Upper lobe of left lung (tissue), 4 donors: Measurements from ENCODE around the gene AGK.

Experiments used
- POLR2A ChIP-seq, 4 donors: fragments of 450-650 bp; IDR thresholded peaks; one replicate each; pipeline ENCODE4 v1.5.1; 2016 to 2017; ENCODE audit warnings: antibody characterized with exemption in 4 of 4, mild to moderate bottlenecking in 2 of 4
- TF ChIP-seq, protein P1 (sequence below), 6 experiments: fragments of 450-650 bp in 4 of 6; fragments of 200-600 bp in 2 of 6; sonication (generic) in 2 of 6; IDR thresholded peaks; one replicate each; pipeline ENCODE4 v1.5.1; 2016 to 2019; ENCODE audit warnings: antibody characterized with exemption in 6 of 6

DNA sequence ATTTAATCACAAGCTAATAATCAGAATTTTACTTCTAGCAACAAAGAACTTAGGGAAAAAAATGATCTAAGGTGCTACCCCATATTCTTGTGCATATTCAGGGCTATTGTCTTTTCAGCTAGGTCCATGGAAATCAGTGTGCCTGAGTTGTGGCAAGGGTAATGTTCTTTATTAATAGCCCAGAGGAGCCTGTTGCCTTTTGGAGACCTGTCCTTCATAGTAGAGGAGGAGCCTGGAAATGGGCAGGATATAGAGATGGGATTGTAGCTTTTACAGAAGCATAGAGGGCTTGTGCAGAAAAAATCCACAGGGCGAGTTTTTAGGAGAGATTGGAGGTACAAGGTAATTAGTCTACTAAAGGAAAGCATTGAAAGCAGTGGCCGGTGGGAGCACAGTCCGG, 38.9 kb downstream of the AGK start:
- TF ChIP-seq POLR2A (IDR thresholded peaks at IDR 0.05) = no peak
- TF ChIP-seq, protein P1, sequence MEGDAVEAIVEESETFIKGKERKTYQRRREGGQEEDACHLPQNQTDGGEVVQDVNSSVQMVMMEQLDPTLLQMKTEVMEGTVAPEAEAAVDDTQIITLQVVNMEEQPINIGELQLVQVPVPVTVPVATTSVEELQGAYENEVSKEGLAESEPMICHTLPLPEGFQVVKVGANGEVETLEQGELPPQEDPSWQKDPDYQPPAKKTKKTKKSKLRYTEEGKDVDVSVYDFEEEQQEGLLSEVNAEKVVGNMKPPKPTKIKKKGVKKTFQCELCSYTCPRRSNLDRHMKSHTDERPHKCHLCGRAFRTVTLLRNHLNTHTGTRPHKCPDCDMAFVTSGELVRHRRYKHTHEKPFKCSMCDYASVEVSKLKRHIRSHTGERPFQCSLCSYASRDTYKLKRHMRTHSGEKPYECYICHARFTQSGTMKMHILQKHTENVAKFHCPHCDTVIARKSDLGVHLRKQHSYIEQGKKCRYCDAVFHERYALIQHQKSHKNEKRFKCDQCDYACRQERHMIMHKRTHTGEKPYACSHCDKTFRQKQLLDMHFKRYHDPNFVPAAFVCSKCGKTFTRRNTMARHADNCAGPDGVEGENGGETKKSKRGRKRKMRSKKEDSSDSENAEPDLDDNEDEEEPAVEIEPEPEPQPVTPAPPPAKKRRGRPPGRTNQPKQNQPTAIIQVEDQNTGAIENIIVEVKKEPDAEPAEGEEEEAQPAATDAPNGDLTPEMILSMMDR (IDR thresholded peaks at IDR 0.05) = no peak
